ENCODE results near the gene ZCCHC13.
A peak's percentile ranks its signal among the peaks of the same experiment; 100 is the strongest.

Gene ZCCHC13

GRCh38 chrX:74286950-74287740, 16.8 kb upstream of the ZCCHC13 start:
- in situ Hi-C loops (cut with HindIII; ENCODE audit: low pct_ligation_motif_present, low sequenced_read_pairs), result no loop called here
- Histone ChIP-seq H3K27ac (no peak overlapping the region), H3K27me3 (replicated peaks) (no peaks in the 10 kb centered on the region), H3K36me3 (replicated peaks) (peaks cover 6% of the 10 kb centered on the region), H3K4me3 (ENCODE audit: low read depth, low read length) (no peak overlapping the region)
- TF ChIP-seq CTCF (IDR thresholded peaks at IDR 0.05; ENCODE audit: low read depth, low read length, missing control alignments), result no peak
- peak; percentile 26 for DNase-seq

- Histone ChIP-seq H3K27me3 (replicated peaks) (no peaks in the 10 kb centered on the region), H3K36me3 (replicated peaks) (no peaks in the 10 kb centered on the region), H3K27ac (peak overlapping the region; percentile 94), H3K4me3 (ENCODE audit: low read depth, low read length) (peak overlapping the region; percentile 60)
- no peak for TF ChIP-seq CTCF (IDR thresholded peaks at IDR 0.05; ENCODE audit: low read depth, low read length, missing control alignments)
- in situ Hi-C loops (cut with HindIII; ENCODE audit: low pct_ligation_motif_present, low sequenced_read_pairs), result no loop called here
- no peak for DNase-seq
Measured at GRCh38 chrX:74291577-74291963, 12.4 kb upstream of the ZCCHC13 start.

GRCh38 chrX:74291964-74292807, 11.8 kb upstream of the ZCCHC13 start:
- peak; percentile 29 for TF ChIP-seq CTCF (IDR thresholded peaks at IDR 0.05; ENCODE audit: low read depth, low read length, missing control alignments)
- H3K27ac ChIP-seq, result peak overlapping the region; percentile 94
- peak; percentile 85 for DNase-seq
- H3K4me3 ChIP-seq (ENCODE audit: low read depth, low read length), result peak overlapping the region; percentile 60
- H3K36me3 ChIP-seq (replicated peaks), result no peaks in the 10 kb centered on the region
- no peaks in the 10 kb centered on the region for H3K27me3 ChIP-seq (replicated peaks)
- in situ Hi-C loops (cut with HindIII; ENCODE audit: low pct_ligation_motif_present, low sequenced_read_pairs), result no loop called here

GRCh38 chrX:74292808-74293123, 11.2 kb upstream of the ZCCHC13 start:
- Histone ChIP-seq H3K36me3 (replicated peaks) (no peaks in the 10 kb centered on the region), H3K4me3 (ENCODE audit: low read depth, low read length) (peak overlapping the region; percentile 60), H3K27me3 (replicated peaks) (no peaks in the 10 kb centered on the region), H3K27ac (peak overlapping the region; percentile 94)
- DNase-seq, result no peak
- in situ Hi-C loops (cut with HindIII; ENCODE audit: low pct_ligation_motif_present, low sequenced_read_pairs), result no loop called here
- no peak for TF ChIP-seq CTCF (IDR thresholded peaks at IDR 0.05; ENCODE audit: low read depth, low read length, missing control alignments)

- in situ Hi-C loops (cut with HindIII; ENCODE audit: low pct_ligation_motif_present, low sequenced_read_pairs), result no loop called here
- TF ChIP-seq CTCF (IDR thresholded peaks at IDR 0.05; ENCODE audit: low read depth, low read length, missing control alignments), result no peak
- H3K27ac ChIP-seq, result no peak overlapping the region
- DNase-seq, result peak; percentile 53
- H3K4me3 ChIP-seq (ENCODE audit: low read depth, low read length), result peak overlapping the region; percentile 60
- H3K27me3 ChIP-seq (replicated peaks), result no peaks in the 10 kb centered on the region
- no peaks in the 10 kb centered on the region for H3K36me3 ChIP-seq (replicated peaks)
Measured at GRCh38 chrX:74293343-74293946, 10.5 kb upstream of the ZCCHC13 start.
